ENCODE results near the gene KIAA0040. TPM values are rescaled to one million over a fixed set of nuclear protein-coding genes. Genes with fewer than 3 reads are reported as not detected.

Gene KIAA0040
- total and polyA plus RNA-seq, 2 donors (not counting 3 experiments of a cell fraction or from before 2014, with no cell fraction given): 8.3 to 10.9 TPM

DNA sequence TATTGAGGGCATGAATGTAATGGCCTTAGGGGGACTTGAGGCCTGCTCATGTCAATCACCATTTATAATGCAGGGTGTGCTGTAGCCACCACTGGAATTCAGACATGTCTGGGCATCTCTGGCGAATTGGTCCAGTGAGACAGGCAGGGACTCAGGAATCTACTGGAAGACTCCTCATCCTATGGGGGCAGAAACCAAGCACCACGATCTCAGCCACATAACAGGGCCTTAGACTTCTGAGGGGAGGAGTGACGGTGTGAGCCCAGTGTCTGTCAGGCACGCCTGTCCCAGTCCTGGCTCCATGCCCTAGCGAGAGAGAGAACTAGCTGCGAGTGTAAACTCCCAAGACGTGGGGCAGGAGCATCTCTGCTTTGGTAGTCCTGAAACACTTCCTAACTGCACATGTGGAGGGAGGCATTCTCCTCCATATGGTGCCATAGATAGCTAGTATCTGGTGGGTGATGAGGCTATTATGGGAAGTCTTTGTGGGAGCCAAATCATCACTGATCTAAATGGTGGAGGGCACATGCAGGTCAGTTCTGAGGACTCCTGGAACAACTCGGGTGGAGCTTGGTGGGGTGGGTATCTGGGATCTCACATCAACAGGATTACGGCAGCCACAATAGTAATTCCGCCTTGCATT is 29.8 kb upstream of the KIAA0040 start:
- H2AFZ ChIP-seq (ENCODE audit: low read depth, low read length): no peak overlapping the region
- H3K4me1 ChIP-seq (ENCODE audit: control insufficient read depth, extremely low read depth, insufficient read depth, low read length): peaks cover 7% of the 10 kb centered on the region
- no peak overlapping the region for H3K4me3 ChIP-seq (replicated peaks in 1 of 3; ENCODE audit: insufficient read depth in 1 of 3, low read depth in 1 of 3, low read length in 3 of 3)
- no peak for TF ChIP-seq POLR2AphosphoS5 (IDR thresholded peaks at IDR 0.05; ENCODE audit: insufficient read depth, low read depth, low read length)
- TF ChIP-seq FOS (IDR thresholded peaks at IDR 0.05; ENCODE audit: borderline replicate concordance, insufficient read depth, low read length): no peak
- TF ChIP-seq EZH2 (IDR thresholded peaks at IDR 0.05; ENCODE audit: borderline replicate concordance, low read depth, low read length, severe bottlenecking): no peak
- TF ChIP-seq, protein P1, sequence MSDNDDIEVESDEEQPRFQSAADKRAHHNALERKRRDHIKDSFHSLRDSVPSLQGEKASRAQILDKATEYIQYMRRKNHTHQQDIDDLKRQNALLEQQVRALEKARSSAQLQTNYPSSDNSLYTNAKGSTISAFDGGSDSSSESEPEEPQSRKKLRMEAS (IDR thresholded peaks at IDR 0.05; ENCODE audit: insufficient read depth, insufficient read length): no peak
- TF ChIP-seq MYC (IDR thresholded peaks at IDR 0.05; ENCODE audit: low read depth, low read length): no peak
- no peak for TF ChIP-seq JUN (IDR thresholded peaks at IDR 0.05; ENCODE audit: borderline replicate concordance, insufficient read depth, insufficient read length, low read depth)
- no peak for TF ChIP-seq GATA2 (IDR thresholded peaks at IDR 0.05; ENCODE audit: insufficient read depth, insufficient read length, low read depth, low read length)
- TF ChIP-seq, protein P2, sequence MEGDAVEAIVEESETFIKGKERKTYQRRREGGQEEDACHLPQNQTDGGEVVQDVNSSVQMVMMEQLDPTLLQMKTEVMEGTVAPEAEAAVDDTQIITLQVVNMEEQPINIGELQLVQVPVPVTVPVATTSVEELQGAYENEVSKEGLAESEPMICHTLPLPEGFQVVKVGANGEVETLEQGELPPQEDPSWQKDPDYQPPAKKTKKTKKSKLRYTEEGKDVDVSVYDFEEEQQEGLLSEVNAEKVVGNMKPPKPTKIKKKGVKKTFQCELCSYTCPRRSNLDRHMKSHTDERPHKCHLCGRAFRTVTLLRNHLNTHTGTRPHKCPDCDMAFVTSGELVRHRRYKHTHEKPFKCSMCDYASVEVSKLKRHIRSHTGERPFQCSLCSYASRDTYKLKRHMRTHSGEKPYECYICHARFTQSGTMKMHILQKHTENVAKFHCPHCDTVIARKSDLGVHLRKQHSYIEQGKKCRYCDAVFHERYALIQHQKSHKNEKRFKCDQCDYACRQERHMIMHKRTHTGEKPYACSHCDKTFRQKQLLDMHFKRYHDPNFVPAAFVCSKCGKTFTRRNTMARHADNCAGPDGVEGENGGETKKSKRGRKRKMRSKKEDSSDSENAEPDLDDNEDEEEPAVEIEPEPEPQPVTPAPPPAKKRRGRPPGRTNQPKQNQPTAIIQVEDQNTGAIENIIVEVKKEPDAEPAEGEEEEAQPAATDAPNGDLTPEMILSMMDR (IDR thresholded peaks at IDR 0.05; ENCODE audit: extremely low read depth in 1 of 2, insufficient read depth in 1 of 2, low read depth in 1 of 2, low read length in 2 of 2): no peak
- no peak for TF ChIP-seq POLR2A (IDR thresholded peaks at IDR 0.05; ENCODE audit: low read depth, low read length)
- intact Hi-C loops (cut with micrococcal nuclease): no loop called here
- H3K4me2 ChIP-seq (ENCODE audit: insufficient read depth, low read length): no peak overlapping the region
- ChIA-PET CTCF (interaction anchor here (1.0 to 4.3 kb wide), 8 partner anchors 31 to 97 kb away, joined by 3 to 55 read pairs (median 7); no protein-coding TSS in a partner anchor), POLR2A (no interaction called here)
- no peaks in the 10 kb centered on the region for H3K27me3 ChIP-seq (ENCODE audit: control insufficient read depth in 2 of 2, insufficient read depth in 2 of 2, low read length in 2 of 2)
- no peaks in the 10 kb centered on the region for H3K36me3 ChIP-seq (ENCODE audit: control insufficient read depth in 2 of 2, extremely low read depth in 1 of 2, insufficient read depth in 2 of 2, low read length in 2 of 2)
- no peak for DNase-seq (ENCODE audit: low read depth, low spot score)
- no peak for FAIRE-seq
- H3K27ac ChIP-seq (ENCODE audit: insufficient read depth, low read depth, low read length): no peak overlapping the region
- no TSS peak for BruUV-seq (replicated peaks)
- no peaks in the 10 kb centered on the region for H4K20me1 ChIP-seq (replicated peaks; ENCODE audit: control insufficient read depth, extremely low read depth, insufficient read depth, low read length)
- dilution Hi-C loops (cut with MboI; ENCODE audit: extremely low pct_ligation_motif_present, low sequenced_read_pairs): no loop called here
- no peaks in the 10 kb centered on the region for H3K9me1 ChIP-seq (replicated peaks; ENCODE audit: control insufficient read depth, extremely low read depth, insufficient read depth, low read length)
- H3K79me2 ChIP-seq (ENCODE audit: control insufficient read depth, insufficient read depth, low read length): no peaks in the 10 kb centered on the region
- no peak overlapping the region for H3K9ac ChIP-seq (replicated peaks; ENCODE audit: extremely low read depth, insufficient read depth, low read length)
- no peaks in the 10 kb centered on the region for H3K9me3 ChIP-seq (replicated peaks; ENCODE audit: control insufficient read depth, insufficient read depth, low read length)

Measured in endothelial cell of umbilical vein (primary cell).